NT2/D1 (cell line): ENCODE results near the gene SLC41A3.
A peak's percentile ranks its signal among the peaks of the same experiment; 100 is the strongest.
"Not testable (repeated sequence)": the region's sequence is repeated elsewhere in the genome, so short reads cannot be mapped to it uniquely, and the experiment has no call there.

ENCODE experiments used
- DNase-seq: peaks from one replicate; pipeline ENCODE4 v3.0.0-alpha.2; 2011; ENCODE audit warnings: low read depth, low spot score
- H3K27me3 ChIP-seq: 2 replicates; pipeline ENCODE4 v1.6.0; 2011; ENCODE audit warnings: mild to moderate bottlenecking; ENCODE audit not compliant: insufficient read length, insufficient read depth
- H3K36me3 ChIP-seq: 2 replicates; pipeline ENCODE4 v1.6.1; 2011; ENCODE audit warnings: mild to moderate bottlenecking, low read length, mixed read lengths; ENCODE audit not compliant: insufficient read depth, insufficient read length
- H3K4me1 ChIP-seq: 2 replicates; pipeline ENCODE4 v1.5.1; 2011; ENCODE audit not compliant: insufficient read depth, insufficient read length
- H3K4me3 ChIP-seq: 2 replicates; pipeline ENCODE4 v1.5.1; 2011; ENCODE audit warnings: low read depth; ENCODE audit not compliant: insufficient read length
- H3K9ac ChIP-seq: 2 replicates; pipeline ENCODE4 v1.6.0; 2011; ENCODE audit warnings: low read depth; ENCODE audit not compliant: insufficient read length
- H3K9me3 ChIP-seq: 2 replicates; pipeline ENCODE4 v1.5.1; 2011; ENCODE audit warnings: mild to moderate bottlenecking, low read length; ENCODE audit not compliant: insufficient read depth
- SUZ12 ChIP-seq: IDR thresholded peaks from 2 replicates; pipeline ENCODE4 v1.6.1; 2011; ENCODE audit not compliant: insufficient read length, insufficient read depth; ENCODE audit errors: extremely low read depth
- YY1 ChIP-seq: IDR thresholded peaks from 2 replicates; pipeline ENCODE4 v1.6.1; 2011; ENCODE audit not compliant: insufficient read length, insufficient read depth

The SLC41A3 gene

GRCh38 chr3:125990253-125990970 is 93.5 kb downstream of the SLC41A3 start:
- Histone ChIP-seq H3K9me3 (no peaks in the 10 kb centered on the region), H3K27me3 (no peaks in the 10 kb centered on the region), H3K36me3 (no peaks in the 10 kb centered on the region), H3K4me1 (no peaks in the 10 kb centered on the region), H3K9ac (peak overlapping the region; percentile 94), H3K4me3 (peak overlapping the region; percentile 84)
- DNase-seq: peak; percentile 93
- TF ChIP-seq SUZ12: no peak
- TF ChIP-seq YY1: no peak

- not testable (repeated sequence) for H3K9ac ChIP-seq, H3K9me3 ChIP-seq, DNase-seq, H3K36me3 ChIP-seq, H3K27me3 ChIP-seq, H3K4me1 ChIP-seq, H3K4me3 ChIP-seq
These were observed 99.0 kb downstream of the SLC41A3 start for GRCh38 chr3:125984951-125985350.

GRCh38 chr3:125977104-125977503 is 106.8 kb downstream of the SLC41A3 start:
- H3K4me1 ChIP-seq, H3K9ac ChIP-seq, DNase-seq, H3K4me3 ChIP-seq, H3K27me3 ChIP-seq, H3K36me3 ChIP-seq, H3K9me3 ChIP-seq: not testable (repeated sequence)

GRCh38 chr3:125976003-125976390 is 107.9 kb downstream of the SLC41A3 start:
- not testable (repeated sequence) for DNase-seq, H3K4me1 ChIP-seq, H3K9me3 ChIP-seq, H3K9ac ChIP-seq, H3K36me3 ChIP-seq, H3K4me3 ChIP-seq
- peaks cover 14% of the 10 kb centered on the region for H3K27me3 ChIP-seq

GRCh38 chr3:125975245-125976002 is 108.5 kb downstream of the SLC41A3 start:
- not testable (repeated sequence) for DNase-seq

GRCh38 chr3:125971997-125972944 is 111.7 kb downstream of the SLC41A3 start:
- peaks cover 35% of the 10 kb centered on the region for H3K27me3 ChIP-seq
- H3K9ac ChIP-seq: peak overlapping the region; percentile 72
- H3K9me3 ChIP-seq, H3K4me1 ChIP-seq, DNase-seq, H3K36me3 ChIP-seq: not testable (repeated sequence)
- H3K4me3 ChIP-seq: peak overlapping the region; percentile 53

More at GRCh38 chr3:125975245-125976002, 108.5 kb downstream of the SLC41A3 start:
- H3K9ac ChIP-seq, H3K36me3 ChIP-seq, H3K9me3 ChIP-seq, H3K4me3 ChIP-seq, H3K4me1 ChIP-seq: not testable (repeated sequence)
- peaks cover 18% of the 10 kb centered on the region for H3K27me3 ChIP-seq

- not testable (repeated sequence) for H3K9me3 ChIP-seq, H3K36me3 ChIP-seq, H3K4me1 ChIP-seq, DNase-seq, H3K4me3 ChIP-seq, H3K9ac ChIP-seq
- peaks cover 55% of the 10 kb centered on the region for H3K27me3 ChIP-seq
These were observed 115.0 kb downstream of the SLC41A3 start, which contains the start of gene ROPN1B for GRCh38 chr3:125968701-125969592. ROPN1B (plus strand) TSS chr3:125969178; CDS start chr3:125972055, 2,877 bp downstream.

- peaks cover 55% of the 10 kb centered on the region for H3K27me3 ChIP-seq
- H3K4me1 ChIP-seq, DNase-seq, H3K9me3 ChIP-seq, H3K36me3 ChIP-seq, H3K9ac ChIP-seq, H3K4me3 ChIP-seq: not testable (repeated sequence)
These were observed 115.8 kb downstream of the SLC41A3 start for GRCh38 chr3:125968121-125968520.
